Neuronal stem cell (in vitro differentiated cells): ENCODE measurements around the gene CEP112.

Source experiments
- DNase-seq: peaks from one replicate; pipeline ENCODE4 v3.0.0-alpha.2; 2013; ENCODE audit warnings: low spot score
- H2AFZ ChIP-seq: one replicate; pipeline ENCODE4 v1.6.1; 2013; ENCODE audit warnings: mild to moderate bottlenecking, low read length, inconsistent platforms
- H2AK5ac ChIP-seq: 2 replicates; pipeline ENCODE4 v1.6.1; 2013; ENCODE audit warnings: low read depth, mild to moderate bottlenecking, inconsistent platforms, low read length, moderate library complexity, mixed read lengths
- H2BK120ac ChIP-seq: 2 replicates; pipeline ENCODE4 v1.6.1; 2013; ENCODE audit warnings: low read depth, mild to moderate bottlenecking, inconsistent platforms, low read length, moderate library complexity, mixed read lengths
- H2BK12ac ChIP-seq: one replicate; pipeline ENCODE4 v1.6.1; 2013; ENCODE audit warnings: low read length, inconsistent platforms
- H2BK15ac ChIP-seq: 2 replicates; pipeline ENCODE4 v1.6.1; 2013; ENCODE audit warnings: mild to moderate bottlenecking, low read length, inconsistent platforms, mixed read lengths
- H2BK5ac ChIP-seq: one replicate; pipeline ENCODE4 v1.6.1; 2013; ENCODE audit warnings: inconsistent platforms, mild to moderate bottlenecking, low read length, moderate library complexity
- H3K14ac ChIP-seq: one replicate; pipeline ENCODE4 v1.6.1; 2013; ENCODE audit warnings: low read length, inconsistent platforms
- H3K18ac ChIP-seq: 2 replicates; pipeline ENCODE4 v1.6.1; 2013; ENCODE audit warnings: low read length, inconsistent platforms
- H3K23ac ChIP-seq: 2 replicates; pipeline ENCODE4 v1.6.1; 2013; ENCODE audit warnings: low read depth, mild to moderate bottlenecking, mixed read lengths, low read length, inconsistent platforms; ENCODE audit not compliant: poor library complexity
- H3K27ac ChIP-seq: replicated peaks from 3 replicates; pipeline ENCODE4 v1.5.1; 2013; ENCODE audit warnings: low read length, inconsistent platforms
- H3K27me3 ChIP-seq, 3 experiments: 2 replicates each; pipeline ENCODE4 v1.6.1; 2013; ENCODE audit warnings: low read length in 3 of 3, mild to moderate bottlenecking in 2 of 3, inconsistent platforms in 1 of 3, low read depth in 1 of 3, mixed read lengths in 1 of 3, moderate library complexity in 1 of 3; ENCODE audit not compliant: control insufficient read depth in 3 of 3, insufficient read depth in 3 of 3
- H3K36me3 ChIP-seq, 2 donors: replicated peaks in 1 of 2; 2 replicates each; pipeline ENCODE4 v1.6.1; 2013; ENCODE audit warnings: low read length in 2 of 2; ENCODE audit not compliant: control insufficient read depth in 2 of 2, insufficient read depth in 2 of 2
- H3K4ac ChIP-seq: 2 replicates; pipeline ENCODE4 v1.6.1; 2013; ENCODE audit warnings: inconsistent platforms, mild to moderate bottlenecking, low read length, moderate library complexity
- H3K4me1 ChIP-seq, 2 donors: 1 replicate in 1 of 2; 2 replicates in 1 of 2; pipeline ENCODE4 v1.6.1; 2013; ENCODE audit warnings: low read length in 2 of 2, low read depth in 1 of 2; ENCODE audit not compliant: control insufficient read depth in 2 of 2, insufficient read depth in 1 of 2
- H3K4me2 ChIP-seq: one replicate; pipeline ENCODE4 v1.6.1; 2013; ENCODE audit warnings: mild to moderate bottlenecking, low read length, inconsistent platforms; ENCODE audit not compliant: insufficient read depth, poor library complexity, severe bottlenecking
- H3K4me3 ChIP-seq, 2 donors: 2 replicates each; pipeline ENCODE4 v1.5.1; 2013; ENCODE audit warnings: low read length in 2 of 2, mild to moderate bottlenecking in 2 of 2, inconsistent platforms in 1 of 2, moderate library complexity in 1 of 2
- H3K79me1 ChIP-seq: one replicate; pipeline ENCODE4 v1.6.1; 2013; ENCODE audit warnings: low read depth, mild to moderate bottlenecking, inconsistent platforms, low read length, moderate library complexity
- H3K9ac ChIP-seq: one replicate; pipeline ENCODE4 v1.6.1; 2013; ENCODE audit warnings: mild to moderate bottlenecking, low read depth, low read length, inconsistent platforms; ENCODE audit not compliant: poor library complexity
- H3K9me3 ChIP-seq, 2 donors: replicated peaks in 1 of 2; 2 replicates each; pipeline versions ENCODE3 to v1.6.1; 2013; ENCODE audit warnings: low read length in 2 of 2, mild to moderate bottlenecking in 2 of 2, inconsistent platforms in 1 of 2, low read depth in 1 of 2, mixed read lengths in 1 of 2, moderate library complexity in 1 of 2; ENCODE audit not compliant: control insufficient read depth in 2 of 2, insufficient read depth in 1 of 2
- H4K8ac ChIP-seq: one replicate; pipeline ENCODE4 v1.6.1; 2013; ENCODE audit warnings: low read depth, mild to moderate bottlenecking, inconsistent platforms, low read length, moderate library complexity
- H4K91ac ChIP-seq: one replicate; pipeline ENCODE4 v1.6.1; 2013; ENCODE audit warnings: low read length, low read depth, mild to moderate bottlenecking, inconsistent platforms; ENCODE audit not compliant: poor library complexity
- WGBS, 2 donors: extraction: QIAGEN DNeasy Blood & Tissue Kit; methylation state at CpG; one replicate each; pipeline ENCODE4 v1.1.7; 2013; ENCODE audit warnings: missing lambda C conversion rate in 2 of 2, mixed read lengths in 1 of 2; ENCODE audit not compliant: insufficient read length in 2 of 2, insufficient replicate concordance in 1 of 2; ENCODE audit errors: extremely low coverage in 2 of 2; 5-methylcytosine and 5-hydroxymethylcytosine counted together

CEP112 gene

GRCh38 chr17:66115246-66115645, 76.7 kb downstream of the CEP112 start:
- Histone ChIP-seq H2AFZ (no peak overlapping the region), H4K91ac (no peak overlapping the region), H2AK5ac (no peak overlapping the region)

GRCh38 chr17:66114609-66115008, 77.3 kb downstream of the CEP112 start:
- H3K27me3 ChIP-seq, result no peaks in the 10 kb centered on the region
- H2BK15ac ChIP-seq, result no peak overlapping the region
- H3K27ac ChIP-seq, result no peak overlapping the region
- H4K8ac ChIP-seq, result no peak overlapping the region
- WGBS, 2 donors, result no CpG with 5 or more reads among the region's 2 CpGs
- no peak overlapping the region for H2AFZ ChIP-seq
- H3K23ac ChIP-seq, result no peak overlapping the region
- DNase-seq, result no peak
- no peak overlapping the region for H3K4me2 ChIP-seq
- H3K14ac ChIP-seq, result no peak overlapping the region
- no peak overlapping the region for H4K91ac ChIP-seq
- H2AK5ac ChIP-seq, result no peak overlapping the region
- H3K18ac ChIP-seq, result no peak overlapping the region
- no peaks in the 10 kb centered on the region for H3K79me1 ChIP-seq
- no peak overlapping the region for H2BK5ac ChIP-seq
- H2BK12ac ChIP-seq, result no peak overlapping the region
- no peak overlapping the region for H3K9ac ChIP-seq
- no peak overlapping the region for H3K4me3 ChIP-seq
- H3K4me1 ChIP-seq, result no peaks in the 10 kb centered on the region
- no peak overlapping the region for H3K4ac ChIP-seq
- H3K36me3 ChIP-seq, result peaks cover 0 to under 1% of the 10 kb centered on the region in 2 donors
- no peak overlapping the region for H2BK120ac ChIP-seq
- peaks cover 0 to 13% of the 10 kb centered on the region in 2 donors for H3K9me3 ChIP-seq

More at GRCh38 chr17:66115246-66115645, 76.7 kb downstream of the CEP112 start:
- peaks cover 0 to 15% of the 10 kb centered on the region in 2 donors for H3K9me3 ChIP-seq
- H3K27me3 ChIP-seq, result no peaks in the 10 kb centered on the region
- no peak overlapping the region for H2BK15ac ChIP-seq
- no peak overlapping the region for H3K9ac ChIP-seq
- H4K8ac ChIP-seq, result no peak overlapping the region
- no peak overlapping the region for H2BK12ac ChIP-seq
- no peak overlapping the region for H2BK5ac ChIP-seq
- no peaks in the 10 kb centered on the region for H3K4me1 ChIP-seq
- H3K18ac ChIP-seq, result no peak overlapping the region
- no peak overlapping the region for H3K4me3 ChIP-seq
- H2BK120ac ChIP-seq, result no peak overlapping the region
- peaks cover 0 to 2% of the 10 kb centered on the region in 2 donors for H3K36me3 ChIP-seq
- no CpG with 5 or more reads among the region's 2 CpGs for whole genome bisulfite sequencing, 2 donors
- no peak overlapping the region for H3K23ac ChIP-seq
- no peak overlapping the region for H3K4me2 ChIP-seq
- H3K27ac ChIP-seq, result no peak overlapping the region
- H3K4ac ChIP-seq, result no peak overlapping the region
- DNase-seq, result no peak
- H3K79me1 ChIP-seq, result no peaks in the 10 kb centered on the region
- no peak overlapping the region for H3K14ac ChIP-seq

GRCh38 chr17:66107731-66108130, 84.2 kb downstream of the CEP112 start:
- Histone ChIP-seq H3K36me3 (peaks cover 0 to 22% of the 10 kb centered on the region in 2 donors), H2BK120ac (no peak overlapping the region), H3K23ac (no peak overlapping the region), H2AK5ac (no peak overlapping the region), H3K4me3 (no peak overlapping the region), H3K9ac (no peak overlapping the region), H3K18ac (no peak overlapping the region), H4K91ac (no peak overlapping the region), H3K4me2 (no peak overlapping the region), H3K14ac (no peak overlapping the region), H4K8ac (no peak overlapping the region), H2BK12ac (no peak overlapping the region), H3K9me3 (peaks cover 0 to 17% of the 10 kb centered on the region in 2 donors), H2AFZ (no peak overlapping the region), H3K4ac (no peak overlapping the region), H3K27me3 (no peaks in the 10 kb centered on the region), H2BK15ac (no peak overlapping the region), H3K27ac (no peak overlapping the region), H2BK5ac (no peak overlapping the region), H3K79me1 (no peaks in the 10 kb centered on the region), H3K4me1 (no peaks in the 10 kb centered on the region)
- DNase-seq, result no peak

- Histone ChIP-seq H3K23ac (no peak overlapping the region), H3K4ac (no peak overlapping the region), H2AFZ (no peak overlapping the region), H3K4me2 (no peak overlapping the region), H3K14ac (no peak overlapping the region), H2AK5ac (no peak overlapping the region), H2BK5ac (no peak overlapping the region), H3K4me1 (no peaks in the 10 kb centered on the region), H3K27me3 (no peaks in the 10 kb centered on the region), H3K79me1 (no peaks in the 10 kb centered on the region), H2BK12ac (no peak overlapping the region), H3K18ac (no peak overlapping the region), H3K27ac (no peak overlapping the region), H4K91ac (no peak overlapping the region), H3K36me3 (peaks cover 0 to 24% of the 10 kb centered on the region in 2 donors), H2BK120ac (no peak overlapping the region), H3K9me3 (peaks cover 0 to 4% of the 10 kb centered on the region in 2 donors), H3K9ac (no peak overlapping the region), H2BK15ac (no peak overlapping the region), H3K4me3 (no peak overlapping the region), H4K8ac (no peak overlapping the region)
- DNase-seq, result no peak
- no CpG with 5 or more reads among the region's 3 CpGs for WGBS, 2 donors
Measured at GRCh38 chr17:66098040-66098439, 93.9 kb downstream of the CEP112 start.
